ENCODE measurements around the gene PSG6.
"Not testable (repeated sequence)": the region's sequence is repeated elsewhere in the genome, so short reads cannot be mapped to it uniquely, and the experiment has no call there.

GRCh38 chr19:42911731-42912130 lies 6.0 kb downstream of the PSG6 start:
- TF ChIP-seq, protein P1, sequence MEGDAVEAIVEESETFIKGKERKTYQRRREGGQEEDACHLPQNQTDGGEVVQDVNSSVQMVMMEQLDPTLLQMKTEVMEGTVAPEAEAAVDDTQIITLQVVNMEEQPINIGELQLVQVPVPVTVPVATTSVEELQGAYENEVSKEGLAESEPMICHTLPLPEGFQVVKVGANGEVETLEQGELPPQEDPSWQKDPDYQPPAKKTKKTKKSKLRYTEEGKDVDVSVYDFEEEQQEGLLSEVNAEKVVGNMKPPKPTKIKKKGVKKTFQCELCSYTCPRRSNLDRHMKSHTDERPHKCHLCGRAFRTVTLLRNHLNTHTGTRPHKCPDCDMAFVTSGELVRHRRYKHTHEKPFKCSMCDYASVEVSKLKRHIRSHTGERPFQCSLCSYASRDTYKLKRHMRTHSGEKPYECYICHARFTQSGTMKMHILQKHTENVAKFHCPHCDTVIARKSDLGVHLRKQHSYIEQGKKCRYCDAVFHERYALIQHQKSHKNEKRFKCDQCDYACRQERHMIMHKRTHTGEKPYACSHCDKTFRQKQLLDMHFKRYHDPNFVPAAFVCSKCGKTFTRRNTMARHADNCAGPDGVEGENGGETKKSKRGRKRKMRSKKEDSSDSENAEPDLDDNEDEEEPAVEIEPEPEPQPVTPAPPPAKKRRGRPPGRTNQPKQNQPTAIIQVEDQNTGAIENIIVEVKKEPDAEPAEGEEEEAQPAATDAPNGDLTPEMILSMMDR (optimal IDR thresholded peaks at IDR 0.05 in 1 of 3, IDR thresholded peaks at IDR 0.05 in 1 of 3, conservative IDR thresholded peaks at IDR 0.05 in 1 of 3; ENCODE audit: extremely low read depth in 1 of 3, insufficient read depth in 2 of 3, low read length in 3 of 3) = not testable (repeated sequence)
- TF ChIP-seq EZH2 (IDR thresholded peaks at IDR 0.05; ENCODE audit: low read length) = not testable (repeated sequence)
